Measurements from ENCODE around the gene SEM1. TPM values are rescaled to one million over a fixed set of nuclear protein-coding genes. Genes with fewer than 3 reads are reported as not detected.

The SEM1 gene
- total RNA-seq, 4 donors from 2014 or later, result 15.2 to 39.2 (median 37.5) TPM

DNA sequence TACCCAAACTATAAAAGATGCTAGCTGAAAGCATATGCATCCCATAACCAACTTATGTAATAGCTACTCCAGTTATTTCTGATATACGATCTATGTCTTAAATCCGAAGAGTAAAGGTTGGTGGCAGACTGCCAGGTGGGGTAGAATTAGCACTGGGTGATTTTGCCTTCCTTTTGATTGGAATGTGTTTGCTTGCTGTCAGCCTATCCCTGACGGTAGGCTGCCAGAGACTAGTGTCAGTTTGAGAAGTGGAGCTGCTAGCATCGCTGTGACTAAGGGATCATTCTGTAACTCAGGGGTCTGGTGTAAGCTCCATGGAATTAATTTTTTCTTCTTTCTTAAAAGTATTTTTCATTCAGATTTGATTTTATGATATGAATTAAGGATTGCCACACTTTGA is 9.5 kb upstream of the SEM1 start:
- 4 to 25% methylated on average over 3 to 4 of the region's 4 CpGs for WGBS, 2 donors (ENCODE audit: low coverage in 1 of 2)
- Histone ChIP-seq H3K4me3 (no peak overlapping the region), H3K36me3 (no peaks in the 10 kb centered on the region), H3K9me3 (no peaks in the 10 kb centered on the region), H3K27ac (no peak overlapping the region), H3K4me1 (no peaks in the 10 kb centered on the region), H3K27me3 (peaks cover 27% of the 10 kb centered on the region)
- TF ChIP-seq POLR2AphosphoS5 (IDR thresholded peaks at IDR 0.05) (no peak), POLR2A (IDR thresholded peaks at IDR 0.05) (no peak), EP300 (IDR thresholded peaks at IDR 0.05) (no peak)
- TF ChIP-seq, protein P1, sequence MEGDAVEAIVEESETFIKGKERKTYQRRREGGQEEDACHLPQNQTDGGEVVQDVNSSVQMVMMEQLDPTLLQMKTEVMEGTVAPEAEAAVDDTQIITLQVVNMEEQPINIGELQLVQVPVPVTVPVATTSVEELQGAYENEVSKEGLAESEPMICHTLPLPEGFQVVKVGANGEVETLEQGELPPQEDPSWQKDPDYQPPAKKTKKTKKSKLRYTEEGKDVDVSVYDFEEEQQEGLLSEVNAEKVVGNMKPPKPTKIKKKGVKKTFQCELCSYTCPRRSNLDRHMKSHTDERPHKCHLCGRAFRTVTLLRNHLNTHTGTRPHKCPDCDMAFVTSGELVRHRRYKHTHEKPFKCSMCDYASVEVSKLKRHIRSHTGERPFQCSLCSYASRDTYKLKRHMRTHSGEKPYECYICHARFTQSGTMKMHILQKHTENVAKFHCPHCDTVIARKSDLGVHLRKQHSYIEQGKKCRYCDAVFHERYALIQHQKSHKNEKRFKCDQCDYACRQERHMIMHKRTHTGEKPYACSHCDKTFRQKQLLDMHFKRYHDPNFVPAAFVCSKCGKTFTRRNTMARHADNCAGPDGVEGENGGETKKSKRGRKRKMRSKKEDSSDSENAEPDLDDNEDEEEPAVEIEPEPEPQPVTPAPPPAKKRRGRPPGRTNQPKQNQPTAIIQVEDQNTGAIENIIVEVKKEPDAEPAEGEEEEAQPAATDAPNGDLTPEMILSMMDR (IDR thresholded peaks at IDR 0.05), result no peak
- no peak for ATAC-seq

DNA sequence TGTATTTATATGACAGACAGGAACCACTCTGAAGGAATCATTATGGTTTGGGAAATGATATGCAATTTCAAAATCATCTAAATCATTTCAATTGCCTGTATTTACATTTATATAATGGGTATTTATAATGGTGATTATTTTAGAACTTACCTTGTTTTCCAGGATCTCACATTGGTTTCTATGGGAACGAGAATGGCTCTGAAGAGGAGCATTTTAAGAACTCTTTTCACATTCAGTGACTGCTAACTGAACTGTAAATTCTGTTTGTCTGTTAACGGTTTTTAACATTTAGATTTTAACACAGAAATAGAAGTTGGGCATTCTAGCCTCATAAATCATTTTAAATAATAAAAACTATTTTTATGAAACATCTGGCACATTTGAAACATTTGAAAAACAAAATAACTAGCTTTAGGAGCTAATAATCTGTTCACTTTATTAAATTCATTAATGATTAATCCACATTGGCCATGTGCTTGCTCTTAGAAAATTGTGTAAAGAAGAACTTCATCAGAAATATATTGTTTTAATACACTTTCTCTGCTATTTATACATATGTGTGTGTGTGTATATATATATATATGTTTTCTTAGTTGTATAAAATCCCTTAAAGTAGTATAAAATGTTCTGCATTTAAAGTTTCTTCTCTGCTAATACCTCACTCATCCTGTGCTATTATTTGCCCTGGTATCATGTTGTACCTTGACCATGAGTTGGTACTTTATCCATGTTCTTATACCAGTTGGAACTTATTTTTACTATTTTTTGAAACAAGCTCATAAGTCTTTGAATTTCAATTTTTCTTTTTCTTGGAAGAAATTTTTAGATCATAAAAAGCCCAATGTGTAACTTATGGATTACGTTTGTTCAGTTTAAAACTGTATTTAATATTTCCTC is 8.7 kb upstream of the SEM1 start:
- TF ChIP-seq EP300 (IDR thresholded peaks at IDR 0.05), result no peak
- TF ChIP-seq, protein P1 (IDR thresholded peaks at IDR 0.05), result no peak
- TF ChIP-seq POLR2AphosphoS5 (IDR thresholded peaks at IDR 0.05), result no peak
- no peak for TF ChIP-seq POLR2A (IDR thresholded peaks at IDR 0.05)
- WGBS, 2 donors (ENCODE audit: low coverage in 1 of 2), result 50 to 58% methylated on average over 3 of the region's 3 CpGs
- H3K36me3 ChIP-seq, result no peaks in the 10 kb centered on the region
- no peak overlapping the region for H3K27ac ChIP-seq
- no peaks in the 10 kb centered on the region for H3K9me3 ChIP-seq
- peaks cover 30% of the 10 kb centered on the region for H3K27me3 ChIP-seq
- H3K4me3 ChIP-seq, result no peak overlapping the region
- no peaks in the 10 kb centered on the region for H3K4me1 ChIP-seq
- no peak for ATAC-seq

DNA sequence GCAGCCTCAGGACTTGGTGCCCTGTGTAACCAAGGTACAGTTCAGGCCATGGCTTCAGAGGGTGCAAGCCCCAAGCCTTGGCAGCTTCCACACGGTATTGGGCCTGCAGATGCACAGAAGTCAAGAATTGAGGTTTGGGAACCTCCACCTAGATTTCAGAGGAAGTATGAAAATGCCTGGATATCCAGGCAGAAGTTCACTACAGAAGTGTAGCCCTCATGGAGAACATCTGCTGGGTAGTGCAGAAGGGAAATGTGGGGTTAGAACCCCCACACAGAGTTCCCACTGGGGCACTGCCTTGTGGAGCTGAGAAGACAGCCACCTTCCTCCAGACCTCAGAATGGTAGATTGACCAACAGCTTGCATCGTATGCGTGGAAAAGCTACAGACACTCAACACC is 3.4 kb upstream of the SEM1 start:
- no peaks in the 10 kb centered on the region for H3K36me3 ChIP-seq
- no peaks in the 10 kb centered on the region for H3K9me3 ChIP-seq
- ATAC-seq, result no peak
- peaks cover 0 to 10% (median 10%) of the 10 kb centered on the region in 3 donors for H3K4me1 ChIP-seq
- TF ChIP-seq, protein P1 (IDR thresholded peaks at IDR 0.05), result no peak
- TF ChIP-seq POLR2A (IDR thresholded peaks at IDR 0.05), result no peak
- no peak for TF ChIP-seq EP300 (IDR thresholded peaks at IDR 0.05)
- no CpG with 5 or more reads among the region's 3 CpGs for WGBS, 2 donors (ENCODE audit: low coverage in 1 of 2)
- H3K4me3 ChIP-seq, result no peak overlapping the region
- H3K27ac ChIP-seq, result no peak overlapping the region
- H3K27me3 ChIP-seq, result peaks cover 23% of the 10 kb centered on the region

DNA sequence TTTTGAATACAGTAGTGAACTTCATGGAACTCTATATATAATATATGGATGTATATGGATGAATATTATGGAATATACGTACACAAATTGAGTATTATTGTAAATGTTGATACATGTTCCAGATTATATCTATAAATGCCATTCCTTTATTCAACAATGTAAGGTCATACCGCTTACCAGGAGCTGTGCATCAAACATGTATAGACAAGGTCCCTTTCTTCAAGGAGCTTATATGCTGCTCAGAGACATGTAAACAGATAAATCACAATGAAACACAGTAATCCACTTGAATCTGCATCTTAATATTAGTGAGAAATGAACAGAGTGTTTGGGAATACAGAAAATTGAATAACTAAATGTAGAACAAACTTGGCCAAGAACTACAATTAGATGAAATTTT is 898 bp upstream of the SEM1 start:
- WGBS, 2 donors (ENCODE audit: low coverage in 1 of 2), result 92 to 100% methylated on average over 2 of the region's 2 CpGs
- peaks cover 0 to 32% (median 10%) of the 10 kb centered on the region in 3 donors for H3K4me1 ChIP-seq
- no peak overlapping the region for H3K27ac ChIP-seq
- no peak overlapping the region for H3K4me3 ChIP-seq
- peaks cover 3% of the 10 kb centered on the region for H3K27me3 ChIP-seq
- no peaks in the 10 kb centered on the region for H3K9me3 ChIP-seq
- ATAC-seq, result no peak
- TF ChIP-seq POLR2AphosphoS5 (IDR thresholded peaks at IDR 0.05), result no peak
- TF ChIP-seq EP300 (IDR thresholded peaks at IDR 0.05), result no peak
- H3K36me3 ChIP-seq, result peaks cover 0 to 4% of the 10 kb centered on the region in 2 donors

DNA sequence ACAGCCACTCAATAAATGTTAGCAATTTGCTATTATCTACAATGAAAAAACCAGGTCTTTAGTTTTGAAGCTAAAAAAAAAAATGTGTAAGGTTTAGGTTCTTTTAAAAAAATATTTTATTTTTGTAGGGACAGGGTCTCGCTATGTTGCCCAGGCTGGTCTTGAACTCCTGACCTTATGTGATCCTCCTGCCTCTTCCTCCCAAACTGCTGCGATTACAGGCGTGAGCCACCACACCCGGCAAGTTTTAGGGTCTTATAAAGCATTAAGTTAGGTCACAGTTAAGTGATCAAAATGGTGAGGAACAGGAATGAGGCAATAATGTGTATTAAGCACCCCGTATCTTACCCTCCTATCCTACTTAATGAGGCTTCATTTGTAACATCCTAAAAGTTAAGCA is 774 bp downstream of the SEM1 start:
- peak overlapping the region; percentile 71 to 95 for H3K4me3 ChIP-seq
- no peak for ATAC-seq
- 48 to 59% methylated on average over 5 of the region's 5 CpGs for WGBS, 2 donors (ENCODE audit: low coverage in 1 of 2)

More for the DNA sequence above, 774 bp downstream of the SEM1 start:
- H3K27ac ChIP-seq, result peak overlapping the region; percentile 69 to 93 (median 86)
- no peak for TF ChIP-seq POLR2AphosphoS5 (IDR thresholded peaks at IDR 0.05)
- no peak for TF ChIP-seq POLR2A (IDR thresholded peaks at IDR 0.05)
- TF ChIP-seq EP300 (IDR thresholded peaks at IDR 0.05), result no peak
- TF ChIP-seq, protein P1 (IDR thresholded peaks at IDR 0.05), result no peak
- H3K27me3 ChIP-seq, result peaks cover 3% of the 10 kb centered on the region
- H3K36me3 ChIP-seq, result peaks cover 0 to 9% of the 10 kb centered on the region in 2 donors
- H3K4me1 ChIP-seq, result peaks cover 0 to 37% (median 10%) of the 10 kb centered on the region in 3 donors
- no peaks in the 10 kb centered on the region for H3K9me3 ChIP-seq

Data from gastroesophageal sphincter (tissue), 4 donors.